Activated naive CD4-positive, alpha-beta T cell treated with anti-CD3 and anti-CD28 coated beads, Interleukin-2, amount 50 U/mL, for 16 hours (primary cell): ENCODE data around the gene CUL3.

Experiments
- DNase-seq: peaks from one replicate; pipeline ENCODE4 v3.0.0-alpha.2; 2020

Gene CUL3

GRCh38 chr2:224466304-224466895, 118.8 kb downstream of the CUL3 start:
- no peak for DNase-seq

- no peak for DNase-seq
Measured at GRCh38 chr2:224461391-224461790, 123.8 kb downstream of the CUL3 start.

GRCh38 chr2:224457408-224458096, 127.6 kb downstream of the CUL3 start:
- DNase-seq = no peak

- no peak for DNase-seq
Measured at GRCh38 chr2:224453892-224454291, 131.3 kb downstream of the CUL3 start.

- DNase-seq = no peak
Measured at GRCh38 chr2:224449212-224450147, 135.7 kb downstream of the CUL3 start.

- no peak for DNase-seq
Measured at GRCh38 chr2:224448236-224448635, 136.9 kb downstream of the CUL3 start.

GRCh38 chr2:224444783-224445182, 140.4 kb downstream of the CUL3 start:
- no peak for DNase-seq

GRCh38 chr2:224444021-224444420, 141.1 kb downstream of the CUL3 start:
- no peak for DNase-seq

GRCh38 chr2:224442071-224442967, 142.8 kb downstream of the CUL3 start:
- DNase-seq = peak; percentile 13

- DNase-seq = no peak
Measured at GRCh38 chr2:224440988-224441387, 144.2 kb downstream of the CUL3 start.

GRCh38 chr2:224438726-224439125, 146.4 kb downstream of the CUL3 start:
- DNase-seq = no peak

GRCh38 chr2:224436634-224437033, 148.5 kb downstream of the CUL3 start:
- no peak for DNase-seq

- DNase-seq = no peak
Measured at GRCh38 chr2:224434618-224435017, 150.5 kb downstream of the CUL3 start.

GRCh38 chr2:224433442-224433841, 151.7 kb downstream of the CUL3 start:
- no peak for DNase-seq

GRCh38 chr2:224432003-224432579, 153.1 kb downstream of the CUL3 start:
- DNase-seq = no peak

GRCh38 chr2:224429441-224429810, 155.7 kb downstream of the CUL3 start:
- DNase-seq = no peak

GRCh38 chr2:224428787-224429440, 156.2 kb downstream of the CUL3 start:
- DNase-seq = no peak

- no peak for DNase-seq
Measured at GRCh38 chr2:224427471-224427870, 157.7 kb downstream of the CUL3 start.

- no peak for DNase-seq
Measured at GRCh38 chr2:224426656-224427055, 158.5 kb downstream of the CUL3 start.

GRCh38 chr2:224421065-224421464, 164.1 kb downstream of the CUL3 start:
- DNase-seq = no peak
